HFF-Myc (cell line): ENCODE data around the gene PRPF6.

ENCODE experiments used
- DNase-seq: peaks from one replicate; pipeline ENCODE4 v3.0.0-alpha.2; 2011; ENCODE audit warnings: low read depth; ENCODE audit errors: extremely low read depth
- H3K4me3 ChIP-seq: replicated peaks from 2 replicates; pipeline ENCODE4 v1.5.1; 2011; ENCODE audit warnings: low read depth, mild to moderate bottlenecking, control low read depth, low read length
- CTCF ChIP-seq: IDR thresholded peaks from 2 replicates; pipeline ENCODE4 v1.5.1; 2012; ENCODE audit warnings: mild to moderate bottlenecking, low read depth, low read length, control low read depth; ENCODE audit errors: missing control alignments

PRPF6 gene

GRCh38 chr20:64029293-64030117, 48.6 kb downstream of the PRPF6 start:
- no peak for TF ChIP-seq CTCF
- H3K4me3 ChIP-seq: no peak overlapping the region
- DNase-seq: no peak

GRCh38 chr20:64030371-64031134, 49.6 kb downstream of the PRPF6 start:
- no peak for TF ChIP-seq CTCF
- DNase-seq: no peak
- no peak overlapping the region for H3K4me3 ChIP-seq

DNA sequence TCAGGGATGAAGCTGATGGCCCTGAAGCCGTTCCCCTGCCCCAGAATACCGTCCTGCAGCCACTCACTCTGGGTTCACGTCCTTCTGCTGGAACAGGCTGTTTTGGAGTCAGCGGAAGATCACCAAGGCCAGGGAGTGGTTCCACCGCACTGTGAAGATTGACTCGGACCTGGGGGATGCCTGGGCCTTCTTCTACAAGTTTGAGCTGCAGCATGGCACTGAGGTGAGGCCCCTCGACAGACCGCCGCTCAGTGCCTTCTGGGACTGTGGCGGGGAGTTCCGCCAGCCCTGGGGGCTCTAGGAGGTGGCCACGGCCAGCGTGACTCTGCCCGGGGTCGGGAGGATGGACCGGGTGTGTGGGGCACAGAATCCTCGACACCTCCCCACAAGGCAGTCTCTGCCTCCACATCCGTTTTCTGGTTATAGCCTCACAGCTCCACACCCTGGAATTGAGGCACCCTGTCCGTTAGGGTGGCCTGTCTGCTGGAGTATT, 50.9 kb downstream of the PRPF6 start:
- no peak for DNase-seq
- no peak for TF ChIP-seq CTCF
- no peak overlapping the region for H3K4me3 ChIP-seq

- no peak for TF ChIP-seq CTCF
- no peak overlapping the region for H3K4me3 ChIP-seq
- no peak for DNase-seq
Observed at GRCh38 chr20:64032706-64033624, 52.0 kb downstream of the PRPF6 start.

DNA sequence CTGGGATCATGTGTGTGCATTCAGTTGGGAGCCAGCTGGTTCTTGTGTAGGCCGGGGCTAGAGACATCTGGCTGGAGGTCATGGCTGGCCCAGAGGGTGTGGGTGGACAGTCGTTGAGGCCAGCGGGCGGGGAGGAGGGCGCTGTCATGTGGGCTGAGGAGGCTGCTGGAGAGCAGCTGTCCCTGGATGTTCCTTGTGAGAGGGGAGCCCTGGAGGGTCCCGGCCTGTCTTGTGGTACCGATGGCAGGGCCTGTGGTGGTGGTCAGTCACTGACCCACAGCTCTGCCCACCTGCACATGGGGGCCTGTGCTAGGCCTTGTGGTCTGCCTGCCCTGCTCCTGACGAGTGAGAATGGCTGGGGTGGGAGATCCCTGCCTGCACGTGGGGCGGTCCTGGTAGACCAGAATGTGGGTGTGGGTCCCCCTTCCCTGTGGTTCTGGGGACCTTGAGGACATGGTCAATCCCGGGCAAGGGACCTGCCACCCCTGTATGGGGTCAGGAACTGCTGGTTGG, 53.1 kb downstream of the PRPF6 start:
- DNase-seq: no peak
- no peak overlapping the region for H3K4me3 ChIP-seq
- TF ChIP-seq CTCF: no peak
